GM18870 (cell line): ENCODE results near the gene MRPL16.
"Not testable (repeated sequence)": the region's sequence is repeated elsewhere in the genome, so short reads cannot be mapped to it uniquely, and the experiment has no call there.

Experiments
- ATAC-seq: cut with Tn5 transposase; IDR thresholded peaks from one replicate; pipeline ENCODE4 v1.9.1; 2021; ENCODE audit warnings: moderate library complexity; ENCODE audit not compliant: unreplicated experiment

The MRPL16 gene

GRCh38 chr11:59813364-59813763 lies 2.8 kb upstream of the MRPL16 start:
- no peak for ATAC-seq

DNA sequence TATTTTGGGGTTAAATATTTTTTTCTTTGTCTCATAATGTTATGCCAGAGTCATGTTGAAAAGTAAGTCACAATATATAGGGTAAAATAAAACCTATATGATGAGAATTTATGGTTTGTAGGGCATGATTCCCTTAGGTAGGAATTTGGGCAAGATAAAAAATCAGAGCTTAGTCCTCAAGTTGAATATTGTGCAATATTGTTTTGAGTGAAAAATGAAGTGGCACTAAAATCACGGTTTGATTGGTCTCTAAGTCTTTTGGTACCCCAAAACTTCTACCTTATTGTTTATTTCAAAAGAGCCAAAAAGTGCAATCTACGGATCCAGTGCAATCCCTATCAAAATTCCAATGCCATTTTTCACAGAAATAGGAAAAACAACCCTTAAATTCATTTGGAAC lies 1.6 kb upstream of the MRPL16 start:
- no peak for ATAC-seq

DNA sequence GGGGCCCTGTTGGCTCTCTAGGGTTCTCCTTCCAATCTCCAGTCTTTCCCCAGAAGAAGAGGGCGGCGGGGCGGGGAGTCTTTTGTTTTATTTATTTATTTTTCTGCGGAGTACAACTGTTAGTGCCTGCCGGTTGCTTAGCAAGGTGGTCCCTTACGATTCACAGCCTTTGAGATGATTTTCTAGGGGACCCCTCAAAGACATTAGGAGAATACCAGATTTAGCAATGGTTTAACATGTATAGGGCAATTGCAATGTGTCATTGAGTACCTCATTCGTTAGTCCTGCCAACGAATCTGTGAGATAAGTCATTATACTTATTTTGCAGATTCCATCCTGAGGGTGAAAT lies 307 bp upstream of the MRPL16 start:
- ATAC-seq = no peak

GRCh38 chr11:59807047-59807610 lies 3.4 kb downstream of the MRPL16 start:
- ATAC-seq = no peak

DNA sequence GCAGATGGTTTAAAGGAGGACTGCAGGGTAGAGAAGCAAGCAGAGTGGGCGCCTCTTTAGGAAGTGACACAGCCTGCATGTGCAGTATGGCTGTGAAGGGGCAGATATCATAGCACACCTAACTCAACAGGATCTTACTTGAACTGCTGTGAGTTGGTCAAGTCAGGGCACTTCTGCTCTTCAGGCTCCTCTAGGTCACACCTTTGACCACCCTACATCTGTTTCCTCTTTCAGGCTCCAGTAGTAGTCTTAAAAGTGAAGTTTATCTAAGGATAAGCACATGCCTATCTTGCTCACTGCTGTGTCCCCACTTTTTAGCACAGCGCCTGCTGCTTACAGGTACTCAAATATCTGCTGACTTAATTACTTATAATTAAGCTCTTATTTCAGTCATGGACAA lies 6.5 kb downstream of the MRPL16 start:
- no peak for ATAC-seq

- no peak for ATAC-seq
Measured at GRCh38 chr11:59802639-59803176, 7.9 kb downstream of the MRPL16 start.

DNA sequence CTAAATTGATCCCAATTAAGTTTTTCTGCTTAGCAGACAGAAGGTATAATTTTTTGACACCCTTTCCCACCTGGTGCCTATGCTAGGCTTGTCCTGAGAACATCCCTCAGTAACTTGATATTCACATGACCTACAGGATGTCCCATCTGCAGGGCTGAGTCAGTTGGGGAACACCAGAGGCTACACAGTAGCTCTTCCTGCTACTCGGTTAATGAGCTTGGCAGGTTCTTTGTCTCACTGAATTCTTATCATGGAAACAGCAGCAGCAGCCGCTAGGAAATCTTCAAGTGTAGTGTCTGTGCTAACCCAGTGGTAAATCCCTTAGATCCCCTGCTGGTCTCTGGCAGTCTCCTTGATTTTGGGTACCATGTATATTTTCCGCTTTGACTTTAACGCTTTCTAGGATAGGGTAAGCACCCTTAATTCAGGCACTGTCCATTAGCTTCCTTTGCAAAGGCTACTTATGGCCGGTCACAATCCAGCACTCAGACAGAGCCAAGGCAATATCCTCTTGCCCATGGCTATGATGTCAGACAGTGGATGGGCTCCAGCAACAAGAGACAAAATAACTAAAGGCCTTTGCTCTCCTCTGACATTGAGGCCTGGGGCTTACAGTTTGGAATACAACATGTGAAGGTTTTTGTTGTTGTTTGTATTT lies 8.5 kb downstream of the MRPL16 start:
- ATAC-seq = no peak

DNA sequence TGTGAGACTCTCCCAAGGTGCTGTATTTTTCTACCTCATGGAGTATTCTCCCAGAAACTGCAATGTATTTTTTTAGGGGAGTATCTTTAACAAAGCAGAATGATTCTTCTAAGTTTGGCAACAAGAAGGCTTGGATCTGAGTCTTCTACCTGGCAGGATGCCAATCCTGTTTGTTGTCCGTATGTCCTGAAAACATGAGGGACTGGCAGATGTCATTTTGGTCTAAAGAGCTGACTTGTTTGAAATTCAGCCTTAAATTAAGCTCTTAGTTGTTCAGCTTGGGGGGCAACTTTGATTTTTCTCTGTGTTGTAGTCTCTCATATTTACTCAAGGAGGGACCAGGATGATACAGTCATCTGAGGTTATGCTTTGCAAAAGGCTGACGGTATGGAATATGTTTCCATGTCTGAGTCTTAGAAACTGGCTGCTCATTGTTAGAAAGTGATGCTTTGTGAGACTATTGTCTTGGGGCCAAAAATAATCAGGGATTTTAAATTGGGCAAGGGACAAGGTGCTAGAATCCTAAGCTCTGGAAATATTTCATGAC lies 9.3 kb downstream of the MRPL16 start:
- ATAC-seq = no peak

DNA sequence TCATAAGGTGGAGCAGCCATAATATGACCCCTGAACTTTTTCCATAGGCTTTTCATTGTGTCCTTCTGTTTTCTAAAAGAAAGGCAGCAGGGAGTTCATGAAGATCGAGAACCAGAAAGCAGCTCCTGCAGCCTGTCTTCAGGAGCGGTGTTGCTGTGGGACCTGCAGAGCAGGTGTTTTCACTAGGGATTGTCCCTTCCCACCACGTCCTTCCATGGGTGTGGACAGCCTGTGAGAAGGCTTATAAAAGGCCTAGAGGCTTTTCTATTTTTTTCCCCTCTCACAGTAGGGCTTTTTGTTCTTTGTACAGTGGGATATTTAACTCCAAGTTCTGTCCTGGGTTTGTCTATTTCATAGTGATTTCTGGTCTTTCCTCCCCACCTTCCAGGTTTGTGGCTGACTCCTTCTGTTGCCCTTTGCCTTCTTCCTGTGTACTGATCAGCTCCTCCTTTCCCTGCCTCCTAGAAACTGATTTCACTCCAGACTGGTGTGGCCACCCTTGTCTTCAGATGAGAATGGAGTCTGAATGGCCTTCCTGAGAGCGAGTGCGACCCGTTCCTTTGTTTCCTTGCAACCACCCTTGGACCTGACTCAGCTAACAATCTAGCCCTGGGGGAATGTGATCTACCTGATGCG lies 10.1 kb downstream of the MRPL16 start:
- no peak for ATAC-seq

GRCh38 chr11:59794417-59794816 lies 16.2 kb downstream of the MRPL16 start:
- no peak for ATAC-seq

- no peak for ATAC-seq
Measured at GRCh38 chr11:59792507-59792906, 18.1 kb downstream of the MRPL16 start.

DNA sequence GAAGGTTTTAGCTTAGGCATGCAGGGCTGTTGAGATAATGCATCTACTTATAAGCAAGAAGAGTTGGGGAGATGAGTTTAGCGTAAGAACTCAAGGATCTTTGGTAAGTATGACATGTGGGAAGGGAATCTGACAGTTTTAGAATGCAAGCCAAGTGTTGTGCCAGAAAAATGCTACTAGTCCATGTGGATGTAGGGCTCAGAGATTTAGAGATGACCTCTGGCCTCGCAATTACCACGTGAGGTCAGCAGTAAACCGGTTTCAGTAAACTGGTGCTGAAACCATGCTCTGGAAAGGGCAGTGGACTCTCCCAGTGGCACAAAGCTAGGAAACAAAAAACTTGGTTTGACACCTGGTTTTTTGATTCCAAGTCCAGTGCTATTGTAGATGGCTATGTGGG lies 18.9 kb downstream of the MRPL16 start:
- ATAC-seq = no peak

DNA sequence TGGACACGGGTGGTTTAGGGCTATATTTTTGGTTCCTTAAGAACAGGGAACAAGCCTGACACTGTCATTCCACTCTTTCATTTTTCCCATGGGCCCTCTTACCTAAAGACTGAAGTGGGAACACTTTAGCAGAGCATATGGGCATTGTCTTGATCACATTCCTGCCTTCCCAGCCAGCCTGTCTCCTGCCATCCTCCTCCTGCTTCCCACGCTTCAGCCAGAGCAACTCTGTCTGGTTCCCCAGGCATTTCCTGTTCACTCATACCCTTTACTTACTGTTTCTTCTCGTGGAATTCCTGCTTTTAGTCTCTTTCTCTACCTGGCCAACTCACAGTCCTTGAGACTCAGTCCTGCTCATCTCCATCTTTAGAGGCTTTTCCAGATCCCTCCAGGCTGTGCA lies 22.8 kb downstream of the MRPL16 start:
- ATAC-seq = no peak

GRCh38 chr11:59787255-59787588 lies 23.4 kb downstream of the MRPL16 start:
- ATAC-seq = no peak

- no peak for ATAC-seq
Measured at GRCh38 chr11:59785818-59786217, 24.8 kb downstream of the MRPL16 start.

GRCh38 chr11:59784441-59784840 lies 26.1 kb downstream of the MRPL16 start:
- not testable (repeated sequence) for ATAC-seq

GRCh38 chr11:59783632-59784090 lies 26.9 kb downstream of the MRPL16 start:
- ATAC-seq = no peak

DNA sequence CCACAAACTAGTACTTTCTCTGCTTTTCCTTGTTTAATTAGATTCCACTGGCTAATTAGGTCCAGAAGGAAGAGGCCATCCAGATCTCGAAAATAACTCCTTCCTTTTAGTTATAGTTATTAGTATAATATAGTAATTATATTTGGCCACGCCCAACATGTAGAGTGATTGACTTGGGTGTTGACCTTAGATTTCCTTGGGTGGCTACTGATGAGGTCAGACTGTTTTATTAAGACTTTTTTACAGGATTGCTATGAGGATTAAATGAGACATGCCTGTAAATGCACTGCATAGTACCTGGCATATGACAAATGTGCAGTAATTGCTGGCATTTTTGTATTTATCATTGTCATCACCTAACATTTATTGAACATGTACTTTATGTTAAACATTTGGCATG lies 28.5 kb downstream of the MRPL16 start:
- ATAC-seq = no peak

GRCh38 chr11:59779487-59779886 lies 31.1 kb downstream of the MRPL16 start:
- ATAC-seq = no peak

- ATAC-seq = no peak
Measured at GRCh38 chr11:59778122-59778521, 32.5 kb downstream of the MRPL16 start.

GRCh38 chr11:59777104-59777503 lies 33.5 kb downstream of the MRPL16 start:
- no peak for ATAC-seq
